ENCODE results near the gene ARMS2. TPM values are rescaled to one million over a fixed set of nuclear protein-coding genes. Genes with fewer than 3 reads are reported as not detected.

ARMS2 gene
- total RNA-seq, 1 donor from 2014 or later: not detected

DNA sequence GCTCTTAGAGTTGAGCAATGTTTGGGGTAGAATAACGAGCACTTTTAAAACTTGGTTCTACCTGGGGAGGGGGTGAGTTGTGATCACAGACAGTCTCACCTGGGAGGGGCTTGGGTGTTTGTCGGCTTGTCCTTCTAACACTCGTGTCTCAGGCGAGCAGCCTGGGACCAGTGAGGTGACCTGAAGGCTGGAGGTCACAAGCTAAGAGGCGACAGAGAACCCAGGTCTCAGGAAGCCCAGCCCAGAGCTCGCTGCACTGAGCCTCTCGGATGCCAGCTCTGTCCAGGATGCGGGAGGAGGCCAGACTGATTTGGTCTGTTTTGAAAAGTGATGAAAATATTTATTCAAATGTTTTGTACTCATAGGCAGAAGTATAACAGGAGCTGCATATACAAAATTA is 18.7 kb downstream of the ARMS2 start:
- DNase-seq: no peak

- peak; percentile 60 for DNase-seq
Observed at GRCh38 chr10:122474131-122474818, 19.8 kb downstream of the ARMS2 start.

GRCh38 chr10:122475100-122475499 is 20.6 kb downstream of the ARMS2 start:
- DNase-seq: peak; percentile 67

DNA sequence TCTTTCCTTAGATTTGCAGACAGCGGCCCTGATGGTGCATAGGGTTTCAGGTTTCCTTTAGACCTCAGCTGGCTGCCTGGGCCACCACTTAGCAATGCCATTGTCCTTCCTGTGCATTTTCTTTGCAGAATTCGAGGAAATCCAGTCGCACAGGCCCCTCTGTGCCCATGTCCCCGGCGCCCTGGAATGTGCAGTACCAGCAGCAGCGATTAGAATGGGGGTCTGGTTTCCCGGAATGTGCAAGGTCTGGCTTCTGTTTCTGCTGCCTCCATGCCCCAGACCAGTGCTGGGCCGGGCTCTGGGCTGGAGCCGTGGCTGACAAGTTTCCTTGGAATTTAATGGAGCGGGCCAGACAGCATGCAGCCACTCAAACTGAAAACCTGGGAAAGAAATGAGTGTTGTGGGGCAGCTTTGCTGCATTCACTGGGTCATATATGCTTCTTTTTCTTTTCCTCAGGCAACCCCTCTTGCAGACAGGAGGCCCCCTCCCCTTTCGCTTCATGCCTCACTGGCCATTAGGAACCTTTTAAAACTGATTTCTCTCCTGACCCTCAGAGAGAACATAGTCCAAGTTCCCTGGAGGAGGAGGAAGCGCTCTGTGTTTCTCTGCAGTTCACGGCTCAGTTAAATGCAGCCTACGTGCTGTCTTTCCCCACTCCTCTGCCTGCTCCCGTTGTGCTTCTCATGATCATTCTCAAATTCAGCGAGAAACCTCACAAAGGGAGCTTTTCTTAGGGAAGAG is 21.3 kb downstream of the ARMS2 start:
- no peak for DNase-seq

DNA sequence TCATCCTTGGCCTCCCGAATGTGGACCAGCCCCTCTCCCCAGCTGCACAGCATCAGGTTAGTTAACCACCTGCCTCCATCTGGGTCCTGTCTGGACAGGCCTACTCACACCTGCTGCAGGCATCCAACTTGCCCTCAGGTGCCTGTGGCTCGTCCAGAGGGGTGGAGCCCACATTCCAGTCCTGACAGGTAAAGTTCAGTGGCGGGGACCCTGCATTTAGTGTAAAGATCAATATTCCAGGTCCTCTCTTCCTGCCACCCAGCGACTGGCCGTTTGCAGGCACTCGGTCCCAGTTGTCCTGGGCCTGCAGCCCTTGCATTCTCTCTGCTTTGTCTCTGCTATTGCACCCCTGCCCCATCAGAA is 21.9 kb downstream of the ARMS2 start:
- no peak for DNase-seq

GRCh38 chr10:122477436-122477835 is 23.0 kb downstream of the ARMS2 start:
- no peak for DNase-seq

DNA sequence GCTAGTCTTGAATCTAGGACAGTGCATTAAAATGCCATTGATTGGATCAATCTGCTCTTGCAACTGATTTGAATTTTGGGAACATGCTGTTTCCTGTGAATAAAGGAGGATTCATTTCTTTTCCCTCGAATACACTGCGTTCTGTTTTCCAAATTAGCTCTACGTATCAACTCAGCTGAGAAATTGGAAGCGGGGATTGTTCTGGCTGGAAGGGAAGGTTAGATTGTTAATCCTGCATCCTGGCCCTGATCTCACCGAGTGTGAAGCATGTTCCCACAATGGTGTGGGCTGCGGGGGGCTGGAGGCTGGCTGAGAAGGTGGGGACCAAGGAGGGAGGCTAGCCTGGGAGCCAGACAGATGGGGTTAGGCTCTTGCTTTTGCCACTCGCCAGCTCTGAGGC is 24.5 kb downstream of the ARMS2 start:
- no peak for DNase-seq

GRCh38 chr10:122480146-122480833 is 25.8 kb downstream of the ARMS2 start:
- no peak for DNase-seq

DNA sequence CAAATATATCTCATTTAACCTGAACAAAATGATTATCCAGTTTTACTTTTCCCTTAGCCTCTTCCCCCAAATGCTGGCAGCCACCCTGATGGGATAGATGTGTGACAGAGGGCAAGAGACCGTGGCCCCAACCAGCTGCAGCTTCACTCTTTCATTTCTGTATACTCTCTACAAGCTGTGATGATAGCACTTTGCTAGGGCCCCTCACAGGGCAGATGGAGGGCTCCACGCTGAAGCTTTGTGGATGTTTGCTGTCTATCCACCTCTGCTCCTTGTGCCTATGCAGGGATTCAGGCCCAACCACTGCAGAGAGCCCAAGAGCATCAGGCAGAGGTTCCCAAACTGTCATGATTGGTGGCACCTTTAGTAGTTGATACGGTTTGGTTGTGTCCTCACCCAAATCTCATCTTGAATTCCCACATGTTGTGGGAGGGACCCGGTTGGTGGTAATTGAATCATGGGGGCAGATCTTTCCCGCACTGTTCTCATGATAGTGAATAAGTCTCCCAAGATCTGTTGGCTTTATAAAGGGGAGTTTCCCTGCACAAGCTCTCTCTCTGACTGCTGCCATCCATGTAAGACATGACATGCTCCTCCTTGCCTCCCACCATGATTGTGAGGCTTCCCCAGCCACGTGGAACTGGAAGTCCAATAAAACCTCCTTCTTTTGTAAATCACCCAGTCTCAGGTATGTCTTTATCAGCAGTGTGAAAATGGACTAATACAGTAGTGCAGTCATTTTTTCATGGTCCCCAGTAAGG is 27.0 kb downstream of the ARMS2 start:
- no peak for DNase-seq

- no peak for DNase-seq
Observed at GRCh38 chr10:122484276-122485060, 30.0 kb downstream of the ARMS2 start.

DNA sequence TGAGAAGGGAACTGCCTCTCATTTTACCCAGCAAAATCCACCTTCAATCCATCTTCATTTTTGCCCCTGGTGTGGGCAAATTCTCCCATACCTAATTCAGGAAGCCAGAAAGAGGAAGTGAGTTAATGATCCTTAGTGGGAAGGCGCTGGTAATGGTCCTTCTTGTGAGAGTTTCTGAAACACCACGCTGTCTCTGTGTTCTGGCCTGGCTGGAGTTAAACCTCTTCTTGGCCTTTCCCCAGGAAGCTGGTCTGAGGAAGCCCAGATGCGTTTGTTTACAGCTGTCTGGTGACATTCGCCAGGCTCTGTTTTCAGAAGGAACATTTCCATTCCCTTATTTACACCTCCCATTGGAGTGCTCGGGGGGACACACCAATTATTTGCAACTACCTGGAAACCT is 31.2 kb downstream of the ARMS2 start:
- DNase-seq: peak; percentile 85

DNA sequence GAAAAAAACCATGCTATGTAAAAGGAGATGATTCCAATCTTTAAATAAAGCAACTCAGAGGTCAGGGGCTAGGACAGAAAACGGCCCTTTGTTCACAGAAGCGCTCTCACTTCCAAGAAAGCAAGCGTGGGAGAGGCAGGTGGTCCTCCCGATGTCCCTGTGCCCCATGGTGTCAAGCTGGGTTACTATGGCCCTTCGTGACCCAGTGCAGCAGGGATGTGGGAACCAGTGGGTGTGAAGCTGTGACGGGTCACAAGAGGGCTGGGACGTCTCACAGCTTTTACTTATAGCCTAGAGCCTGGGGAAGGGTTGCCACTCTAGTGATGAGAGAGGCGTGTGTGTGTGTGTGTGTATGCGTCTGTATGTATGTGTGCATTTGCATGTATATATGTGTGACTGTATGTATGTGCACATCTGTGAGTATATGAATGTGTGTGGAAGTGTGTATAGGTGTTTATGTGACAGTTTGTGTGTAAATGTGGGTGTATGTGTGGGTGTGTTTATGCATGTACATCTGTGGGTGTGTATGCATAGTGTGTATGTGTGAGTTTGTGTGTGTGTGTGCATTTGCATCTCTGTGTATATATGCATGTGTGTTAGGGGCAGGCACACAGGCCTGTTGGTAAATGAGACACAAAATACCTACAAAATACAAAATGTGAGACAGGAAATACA is 32.1 kb downstream of the ARMS2 start:
- no peak for DNase-seq

DNA sequence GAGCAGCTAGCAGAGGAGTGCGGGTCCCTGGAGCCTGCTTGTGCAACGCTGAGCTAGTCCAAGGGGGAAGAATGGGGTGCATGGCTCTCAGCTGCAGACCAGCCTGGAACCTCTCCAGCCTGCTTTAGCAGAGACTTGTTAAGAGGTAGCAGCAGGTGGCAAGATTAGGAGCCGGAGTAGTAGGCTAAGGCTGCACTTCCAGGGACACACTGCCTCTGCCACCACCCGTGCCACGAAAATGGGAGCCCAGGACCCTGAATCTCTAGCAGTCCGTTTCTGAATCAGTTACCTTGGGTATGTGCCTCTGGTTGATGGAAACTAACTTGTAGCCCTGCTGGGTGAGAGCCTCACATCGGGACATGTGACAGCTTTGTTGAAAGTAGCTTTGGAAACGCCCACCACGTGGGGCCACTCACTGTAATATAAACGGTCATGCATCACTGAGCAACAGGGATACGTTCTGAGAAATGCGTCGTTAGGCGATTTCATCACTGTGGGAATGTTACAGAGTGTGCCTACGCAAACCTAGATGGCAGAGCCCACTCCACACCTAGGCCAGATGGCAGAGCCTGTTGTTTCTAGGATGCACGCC is 32.8 kb downstream of the ARMS2 start:
- DNase-seq: peak; percentile 76

GRCh38 chr10:122490268-122490667 is 35.8 kb downstream of the ARMS2 start:
- DNase-seq: no peak

GRCh38 chr10:122490786-122491680 is 36.6 kb downstream of the ARMS2 start:
- DNase-seq: no peak

- DNase-seq: no peak
Observed at GRCh38 chr10:122492006-122492405, 37.6 kb downstream of the ARMS2 start.

DNA sequence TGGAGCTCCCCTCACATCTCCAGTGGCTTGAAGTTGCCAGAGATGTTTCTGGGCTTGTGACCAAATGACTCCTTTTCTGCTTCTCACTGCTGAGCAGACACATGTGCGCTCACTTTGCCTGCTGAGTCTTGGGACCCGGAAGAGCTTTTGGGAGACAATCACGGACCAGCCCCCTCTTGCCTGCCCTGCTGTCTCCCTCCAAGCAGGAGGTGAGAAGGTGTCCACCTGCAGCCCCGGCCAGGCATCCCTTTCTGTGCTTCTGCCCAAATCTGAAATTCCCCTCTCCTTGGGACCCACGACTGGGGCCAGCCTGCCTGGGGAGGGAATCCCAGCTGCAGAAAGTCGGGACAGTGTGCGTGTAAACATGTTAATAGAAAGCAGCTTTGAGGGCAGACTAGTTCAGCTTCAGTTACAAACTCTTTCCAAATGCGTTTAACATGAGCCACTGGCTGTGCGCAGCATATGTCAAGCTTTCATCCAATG is 38.6 kb downstream of the ARMS2 start:
- peak; percentile 89 for DNase-seq

- no peak for DNase-seq
Observed at GRCh38 chr10:122493761-122494160, 39.3 kb downstream of the ARMS2 start.

DNA sequence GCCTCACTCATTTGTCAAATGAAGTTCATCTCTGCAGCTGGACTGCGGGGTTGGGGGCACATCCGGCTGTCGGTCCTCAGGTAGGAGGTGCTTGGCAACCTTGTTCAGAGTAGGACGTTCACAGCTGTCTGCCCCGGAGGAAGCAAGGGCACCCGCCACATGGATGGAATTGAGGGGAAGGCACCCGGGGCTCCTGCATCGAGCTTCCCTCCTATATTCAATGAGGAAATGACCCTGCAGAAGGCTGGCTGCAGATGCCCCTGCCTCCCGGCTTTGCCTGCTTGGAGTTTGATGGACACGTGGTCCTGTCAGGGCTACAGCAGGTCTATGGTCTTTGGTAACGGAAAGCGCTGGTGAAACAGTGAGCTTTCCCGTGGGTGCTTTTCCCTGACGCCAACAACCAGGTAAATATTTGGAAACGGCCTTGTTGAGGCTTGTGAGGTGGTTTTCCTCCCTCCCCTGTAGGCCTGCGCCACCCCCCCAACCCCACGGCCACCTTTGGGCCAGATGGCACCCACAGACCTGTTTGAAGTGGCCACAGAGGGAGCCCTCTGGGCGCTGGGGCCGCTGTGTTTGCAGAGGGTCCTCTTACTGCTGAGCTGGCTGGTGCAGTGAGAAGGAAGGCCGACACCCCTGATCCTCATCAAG is 39.8 kb downstream of the ARMS2 start:
- DNase-seq: no peak

All from tongue (tissue), 2 donors.